Measurements from ENCODE around the gene IGHMBP2.
A peak's percentile ranks its signal among the peaks of the same experiment; 100 is the strongest.

The IGHMBP2 gene

DNA sequence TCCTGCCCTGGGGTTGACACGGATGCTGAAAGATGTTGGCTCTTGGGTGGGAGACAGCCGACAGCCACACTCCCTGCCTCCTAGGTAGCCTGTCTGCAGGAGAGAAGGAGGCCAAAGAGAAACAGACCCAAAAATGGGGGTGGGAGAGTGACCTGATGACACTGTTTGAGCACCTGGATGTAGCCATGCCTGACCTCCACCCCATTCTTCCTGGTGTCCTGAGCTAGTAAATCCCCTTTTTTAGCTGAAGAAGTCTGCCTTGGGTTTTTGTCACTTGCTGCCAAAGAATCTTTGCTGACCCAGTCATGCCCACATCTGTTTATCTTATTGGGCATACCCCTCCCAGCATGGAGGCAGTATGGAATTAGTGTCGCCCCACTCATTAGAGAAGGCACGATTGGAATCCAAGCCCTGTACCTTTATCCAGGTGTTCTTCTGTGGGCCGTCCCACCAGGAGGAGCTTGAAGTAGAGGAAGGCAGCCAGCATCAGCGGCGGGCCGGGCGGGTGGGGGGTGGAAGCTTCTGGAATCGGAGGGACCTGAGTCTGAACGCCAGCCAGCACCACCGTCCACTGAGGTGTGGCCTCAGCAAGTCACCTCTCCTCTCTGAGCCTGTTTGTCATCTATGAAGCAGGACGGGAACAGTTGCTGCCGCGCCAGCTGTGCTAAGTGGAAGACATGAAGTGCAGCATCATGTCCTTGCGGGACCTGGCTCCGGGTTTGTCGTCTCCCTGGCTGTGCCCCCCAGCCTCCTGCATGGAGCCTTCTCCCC is 37.8 kb downstream of the IGHMBP2 start:
- DNase-seq, result no peak

- DNase-seq, result no peak
These were observed 38.5 kb downstream of the IGHMBP2 start for GRCh38 chr11:68942095-68942620.

DNA sequence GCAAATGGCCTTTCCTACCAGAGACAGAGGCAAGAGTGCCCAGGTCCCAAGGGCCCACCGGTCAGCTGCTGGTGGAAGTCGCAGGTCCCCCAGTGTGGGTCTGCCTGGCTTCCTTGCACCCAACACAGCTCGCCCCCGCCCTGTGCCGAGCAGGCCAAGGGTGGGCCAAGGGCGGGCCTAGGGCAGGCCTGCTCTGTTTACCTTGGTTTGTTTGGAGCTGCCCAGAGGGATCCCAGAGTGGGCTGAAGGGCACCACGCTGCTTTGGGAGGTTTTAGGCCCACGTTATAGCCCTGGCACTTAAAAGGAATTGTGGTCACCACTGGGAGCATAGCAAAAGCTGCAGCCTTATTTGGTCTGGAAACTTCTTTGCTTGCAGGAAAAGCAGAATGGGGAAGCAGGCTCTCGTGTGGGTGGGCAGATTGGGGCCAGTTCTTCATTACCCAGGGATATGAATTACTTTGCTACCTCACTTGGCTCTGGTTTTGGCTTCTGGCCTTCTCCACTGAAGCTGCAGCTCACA is 39.1 kb downstream of the IGHMBP2 start:
- DNase-seq, result no peak

- no peak for DNase-seq
These were observed 42.9 kb downstream of the IGHMBP2 start for GRCh38 chr11:68946416-68947090.

DNA sequence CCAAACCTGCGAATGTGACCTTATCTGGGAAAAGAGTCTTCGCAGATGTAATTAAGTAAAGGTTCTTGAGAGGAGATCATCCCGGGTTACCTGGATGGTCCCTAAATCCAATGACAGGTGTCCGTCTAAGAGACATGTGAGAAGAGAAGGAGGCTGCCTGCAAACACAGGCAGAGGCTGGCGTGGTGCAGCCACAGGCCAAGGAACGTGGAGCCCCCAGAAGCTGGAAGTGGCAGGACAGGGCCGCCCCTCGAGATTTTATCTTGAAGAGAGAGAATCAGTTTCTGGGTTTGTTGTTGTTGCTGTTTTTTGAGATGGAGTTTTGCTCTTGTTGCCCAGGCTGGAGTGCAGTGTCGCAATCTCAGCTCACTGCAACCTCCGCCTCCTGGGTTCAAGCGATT is 43.5 kb downstream of the IGHMBP2 start:
- DNase-seq, result no peak

DNA sequence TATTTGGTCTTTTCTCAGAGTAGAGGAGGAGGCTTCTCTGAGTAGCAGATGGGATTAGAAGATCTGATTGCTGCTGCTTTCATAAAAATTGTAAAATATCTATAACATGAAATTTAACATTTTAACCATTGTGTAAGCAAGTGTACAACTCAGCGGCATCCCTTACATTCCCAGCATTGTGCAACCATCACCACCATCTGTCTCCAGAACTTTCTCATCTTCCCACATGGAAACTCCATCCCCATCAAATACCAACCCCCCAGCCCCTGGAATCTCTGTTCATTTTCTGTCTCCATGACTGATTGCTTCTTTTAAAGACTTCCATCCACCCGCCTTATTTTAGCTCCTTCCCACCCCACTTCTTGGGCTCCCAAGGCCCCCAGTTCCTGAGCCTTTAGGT is 44.8 kb downstream of the IGHMBP2 start:
- no peak for DNase-seq

- no peak for DNase-seq
These were observed 45.2 kb downstream of the IGHMBP2 start for GRCh38 chr11:68948935-68949334.

- DNase-seq, result no peak
These were observed 46.6 kb downstream of the IGHMBP2 start for GRCh38 chr11:68950270-68950669.

DNA sequence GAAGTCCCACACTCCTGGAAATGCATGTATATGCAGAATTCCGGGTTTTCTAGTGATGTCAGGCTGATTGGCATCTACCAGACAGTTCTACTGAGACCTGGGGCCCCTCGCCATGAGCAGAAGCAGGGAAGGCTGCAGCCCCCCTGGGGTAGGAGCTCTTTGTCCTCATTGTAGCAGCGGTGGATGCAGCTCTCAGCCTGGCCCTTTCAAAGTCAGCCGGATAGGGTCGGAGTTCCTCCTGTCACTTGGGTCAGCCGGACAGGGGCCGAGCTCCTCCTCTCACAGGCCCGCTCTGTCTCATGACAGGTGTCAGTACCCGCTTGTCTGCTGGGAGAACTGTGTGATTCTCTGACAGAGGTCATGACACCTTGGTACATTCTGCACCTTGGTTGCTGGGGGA is 47.1 kb downstream of the IGHMBP2 start:
- no peak for DNase-seq

- no peak for DNase-seq
These were observed 51.3 kb downstream of the IGHMBP2 start for GRCh38 chr11:68954836-68955606.

GRCh38 chr11:68955607-68955958 is 51.9 kb downstream of the IGHMBP2 start:
- DNase-seq, result no peak

DNA sequence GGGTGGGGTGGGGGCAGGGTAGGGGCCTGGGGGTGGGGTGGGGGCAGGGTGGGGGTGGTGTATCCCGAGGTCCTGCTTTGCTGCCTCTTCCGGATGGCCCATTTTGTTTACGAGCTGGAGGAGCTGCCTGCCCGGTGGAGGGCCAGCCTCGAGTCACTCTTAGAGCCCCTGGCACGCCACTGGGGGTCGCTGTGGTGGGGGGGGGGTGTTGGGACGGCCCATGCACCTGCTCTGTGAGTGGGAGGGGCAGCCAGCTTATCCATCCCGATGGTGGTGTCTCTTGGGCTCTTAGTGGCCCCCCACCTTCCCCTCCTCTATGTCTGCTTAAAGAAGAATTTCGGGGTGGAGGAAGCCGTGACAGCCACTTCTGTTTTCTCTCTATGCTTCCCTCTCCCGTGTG is 52.5 kb downstream of the IGHMBP2 start:
- no peak for DNase-seq

- no peak for DNase-seq
These were observed 53.0 kb downstream of the IGHMBP2 start for GRCh38 chr11:68956547-68957254.

GRCh38 chr11:68958211-68958610 is 54.5 kb downstream of the IGHMBP2 start:
- DNase-seq, result no peak

GRCh38 chr11:68959465-68960293 is 56.0 kb downstream of the IGHMBP2 start:
- no peak for DNase-seq

DNA sequence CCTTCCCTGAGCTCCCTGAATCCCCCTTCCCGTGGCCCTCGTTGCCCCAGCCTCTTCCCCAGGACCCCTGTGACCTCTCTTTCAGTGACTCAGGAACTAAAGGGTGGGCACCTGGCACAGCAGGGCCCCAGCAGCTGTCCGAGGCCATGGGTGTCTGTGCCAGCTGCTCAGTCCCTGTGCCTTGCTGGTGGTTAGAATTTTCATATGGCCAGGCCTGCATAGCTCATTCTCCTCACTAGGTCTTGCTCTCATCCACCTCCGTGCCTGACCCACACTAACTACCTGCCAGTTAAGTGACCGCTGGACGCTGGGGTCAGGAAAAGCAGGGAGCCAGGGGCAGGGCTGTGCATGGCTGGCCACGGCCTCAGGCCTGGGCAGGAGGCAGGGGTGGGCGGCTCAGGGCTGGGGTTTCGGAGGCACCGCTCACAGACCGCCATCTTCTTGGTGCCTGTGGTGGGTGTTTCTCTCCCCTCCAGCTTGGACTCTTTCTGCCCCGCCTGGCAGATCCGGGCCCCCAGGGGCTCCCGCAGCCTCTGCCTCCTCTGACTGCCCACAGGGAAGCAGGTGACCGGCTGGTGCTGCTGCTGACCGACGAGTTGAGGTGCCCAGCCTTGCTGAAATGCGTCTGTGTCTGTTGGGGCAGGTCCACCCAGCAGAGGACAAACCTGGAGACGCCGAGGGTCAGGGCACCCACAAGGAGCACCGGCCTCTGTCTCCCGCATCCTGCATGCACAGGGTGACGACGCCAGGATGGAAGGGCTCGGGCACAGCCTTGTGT is 56.8 kb downstream of the IGHMBP2 start:
- no peak for DNase-seq

DNA sequence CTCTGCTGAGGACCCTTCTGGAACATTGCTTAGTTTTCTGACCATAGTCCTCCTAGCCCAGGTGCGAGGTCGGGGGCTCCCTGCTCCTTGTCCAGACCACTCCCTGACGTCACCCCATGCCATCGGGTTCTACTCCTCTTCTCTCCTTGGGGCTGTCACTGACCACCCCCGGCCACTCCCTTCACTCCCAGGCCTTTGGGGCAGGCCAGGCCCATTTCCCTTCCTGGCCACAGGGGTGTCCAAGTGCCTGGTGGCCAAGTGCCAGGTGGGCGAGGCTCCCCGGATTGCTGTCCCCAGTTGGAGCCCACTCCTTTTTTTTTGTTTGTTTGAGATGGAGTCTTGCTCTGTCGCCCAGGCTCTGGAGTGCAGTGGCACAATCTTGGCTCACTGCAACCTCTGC is 57.6 kb downstream of the IGHMBP2 start:
- DNase-seq, result no peak

DNA sequence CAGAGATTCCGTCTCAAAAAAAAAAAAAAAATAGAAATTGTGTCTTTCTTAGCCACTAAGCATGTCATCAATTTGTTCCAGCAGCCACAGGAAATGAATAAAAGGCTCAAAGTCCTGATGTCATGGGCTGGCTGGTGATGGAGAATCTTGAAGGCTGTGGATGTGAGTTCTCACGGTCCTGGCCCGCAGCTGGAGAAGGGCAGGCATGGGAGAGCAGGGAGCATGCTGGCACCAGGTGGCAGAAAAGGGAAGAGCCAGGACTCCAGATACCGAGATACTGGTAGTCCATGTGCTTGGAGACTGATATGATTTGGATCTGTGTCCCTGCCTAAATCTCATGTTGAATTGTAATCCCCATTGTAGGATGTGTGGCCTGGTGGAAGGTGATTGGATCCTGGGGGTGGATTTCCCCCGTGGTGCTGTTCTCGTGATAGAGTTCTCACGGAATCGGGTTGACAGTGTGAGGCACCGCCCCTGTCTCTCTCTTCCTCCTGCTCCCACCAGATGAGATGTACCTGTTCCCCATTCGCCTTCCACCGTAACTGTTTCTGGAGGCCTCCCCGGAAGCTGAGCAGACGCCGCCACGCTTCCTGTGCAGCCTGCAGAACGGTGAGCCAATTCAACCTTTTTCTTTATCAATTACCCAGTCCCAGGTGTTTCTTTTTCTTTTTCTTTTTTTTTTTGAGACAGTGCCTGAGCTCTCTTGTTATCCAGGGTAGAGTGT is 59.0 kb downstream of the IGHMBP2 start:
- DNase-seq, result peak; percentile 75

GRCh38 chr11:68963779-68964178 is 60.1 kb downstream of the IGHMBP2 start:
- DNase-seq, result peak; percentile 54

All from activated effector memory CD4-positive, alpha-beta T cell treated with anti-CD3 and anti-CD28 coated beads, Interleukin-2, amount 50 U/mL, for 16 hours (primary cell).